Panc1 (cell line): ENCODE measurements around the gene GPR83. TPM values are rescaled to one million over a fixed set of nuclear protein-coding genes. Genes with fewer than 3 reads are reported as not detected.

Experiments used
- ATAC-seq: fragments of 200-7000 bp; cut with Tn5 transposase; 2 replicates; pipeline ENCODE4 v1.9.1; 2020; ENCODE audit warnings: mild to moderate bottlenecking, moderate library complexity
- BruUV-seq: library from RNA; stranded (reverse); fragments of 400-500 nt; replicated peaks from 2 replicates; lab custom pipeline; 2021; lab: Mats Ljungman, UMichigan
- CTCF ChIA-PET: fragments of 300-600 bp; sonication (Branson Sonifier 250); formaldehyde crosslinking; loops from one replicate; lab custom pipeline; 2022; ENCODE audit warnings: antibody characterized with exemption; lab: Charles Lee
- POLR2A ChIA-PET: fragments of 300-600 bp; sonication (Branson Sonifier 250); formaldehyde crosslinking; loops from one replicate; lab custom pipeline; 2022; ENCODE audit warnings: antibody characterized with exemption; lab: Charles Lee
- DNase-seq: peaks from one replicate; pipeline ENCODE4 v3.0.0-alpha.2; 2010; ENCODE audit warnings: low read depth, low spot score
- H3K27ac ChIP-seq: 2 replicates; pipeline ENCODE4 v1.5.1; 2011; ENCODE audit warnings: mild to moderate bottlenecking, low read length, inconsistent platforms
- H3K27me3 ChIP-seq: fragments of 200-500 bp; sonication (Bioruptor generic); 2 replicates; pipeline ENCODE4 v1.6.0; 2014; ENCODE audit warnings: low read length, inconsistent platforms; ENCODE audit not compliant: control insufficient read depth, insufficient read depth
- H3K36me3 ChIP-seq: fragments of 200-500 bp; sonication (Bioruptor generic); 2 replicates; pipeline ENCODE4 v1.5.1; 2014; ENCODE audit warnings: inconsistent platforms, mild to moderate bottlenecking, low read length, moderate library complexity; ENCODE audit not compliant: control insufficient read depth, insufficient read depth
- H3K4me1 ChIP-seq: 2 replicates; pipeline ENCODE4 v1.5.1; 2011; ENCODE audit warnings: inconsistent platforms, mild to moderate bottlenecking, low read length, moderate library complexity; ENCODE audit not compliant: control insufficient read depth, insufficient read depth
- H3K4me3 ChIP-seq, 2 experiments: 2 replicates each; pipeline ENCODE4 v1.5.1; 2011 to 2012; ENCODE audit warnings: low read depth in 2 of 2, low read length in 2 of 2, mild to moderate bottlenecking in 2 of 2, inconsistent platforms in 1 of 2, moderate library complexity in 1 of 2
- H3K9me3 ChIP-seq: fragments of 200-500 bp; sonication (Bioruptor generic); 2 replicates; pipeline ENCODE4 v1.5.1; 2014; ENCODE audit warnings: low read depth, mild to moderate bottlenecking, inconsistent platforms, low read length, moderate library complexity; ENCODE audit not compliant: control insufficient read depth, insufficient read depth
- POLR2AphosphoS5 ChIP-seq: IDR thresholded peaks from 2 replicates; pipeline ENCODE4 v1.6.1; 2012; ENCODE audit warnings: mild to moderate bottlenecking, low read depth, low read length, moderate library complexity
- REST ChIP-seq, 2 experiments: IDR thresholded peaks; 2 replicates each; pipeline ENCODE4 v1.6.1; 2011 to 2012; ENCODE audit warnings: low read depth in 2 of 2, control low read depth in 1 of 2, low read length in 1 of 2, mild to moderate bottlenecking in 1 of 2, moderate library complexity in 1 of 2; ENCODE audit not compliant: insufficient read depth in 1 of 2
- SIN3A ChIP-seq: IDR thresholded peaks from 2 replicates; pipeline ENCODE4 v1.6.1; 2012; ENCODE audit warnings: low read depth, mild to moderate bottlenecking, low read length, moderate library complexity, borderline replicate concordance; ENCODE audit not compliant: insufficient read depth
- TCF7L2 ChIP-seq: IDR thresholded peaks from 2 replicates; pipeline ENCODE4 v1.6.1; 2011; ENCODE audit warnings: mild to moderate bottlenecking, low read depth, low read length, inconsistent platforms
- in situ Hi-C: cut with HindIII; loops from 2 replicates; pipeline ENCODE4 v1.10.0; 2016; ENCODE audit warnings: low sequenced_read_pairs, low pct_unique_long_range_greater_than_20kb
- intact Hi-C: fragments of 100-400 bp; cut with micrococcal nuclease; formaldehyde crosslinking; loops from one replicate; pipeline ENCODE4 v1.10.0; 2022; ENCODE audit not compliant: unreplicated experiment
- total RNA-seq: library from RNA; stranded (reverse); gene quantifications from one replicate; pipeline ENCODE4 v1.2.1, GENCODE V29; 2021; ENCODE audit not compliant: unreplicated experiment
- TF ChIP-seq, protein P1 (sequence below): fragments of 450-650 bp; IDR thresholded peaks from 2 replicates; pipeline ENCODE4 v1.5.1; 2017; ENCODE audit warnings: mild to moderate bottlenecking

The GPR83 gene
- total RNA-seq, 1 experiment from 2014 or later: 0.05 TPM

DNA sequence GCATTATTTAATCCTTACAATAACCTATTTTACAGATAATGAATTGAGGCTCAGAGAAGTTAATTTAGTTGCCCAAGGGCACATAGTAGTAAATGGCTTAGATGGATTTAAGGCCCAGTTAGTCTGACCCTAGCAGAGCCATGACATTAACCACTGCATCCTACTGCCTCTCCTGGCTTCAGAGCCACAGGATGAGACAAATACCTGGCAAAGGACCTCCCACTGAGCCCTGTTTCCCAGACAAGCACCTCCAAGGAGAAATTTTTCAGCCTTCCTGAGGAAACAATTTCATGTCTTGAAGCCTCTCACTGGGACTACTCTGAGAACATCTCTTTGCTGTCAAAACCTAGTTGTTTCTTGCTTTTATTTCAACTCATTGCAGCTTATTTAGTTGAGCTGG, 68.4 kb downstream of the GPR83 start:
- Histone ChIP-seq H3K4me1 (peaks cover 8% of the 10 kb centered on the region; the same call in 1 of the 2 replicates), H3K36me3 (no peaks in the 10 kb centered on the region), H3K27ac (no peak overlapping the region), H3K4me3 (no peak overlapping the region), H3K9me3 (no peaks in the 10 kb centered on the region), H3K27me3 (no peaks in the 10 kb centered on the region; the same call in none of the 2 replicates)
- ATAC-seq (no peak), DNase-seq (no peak)
- intact Hi-C loops: no loop called here
- ChIA-PET POLR2A (no interaction called here), CTCF (no interaction called here)
- in situ Hi-C loops: no loop called here
- no peak for TF ChIP-seq TCF7L2
- TF ChIP-seq SIN3A: no peak
- TF ChIP-seq, protein P1, sequence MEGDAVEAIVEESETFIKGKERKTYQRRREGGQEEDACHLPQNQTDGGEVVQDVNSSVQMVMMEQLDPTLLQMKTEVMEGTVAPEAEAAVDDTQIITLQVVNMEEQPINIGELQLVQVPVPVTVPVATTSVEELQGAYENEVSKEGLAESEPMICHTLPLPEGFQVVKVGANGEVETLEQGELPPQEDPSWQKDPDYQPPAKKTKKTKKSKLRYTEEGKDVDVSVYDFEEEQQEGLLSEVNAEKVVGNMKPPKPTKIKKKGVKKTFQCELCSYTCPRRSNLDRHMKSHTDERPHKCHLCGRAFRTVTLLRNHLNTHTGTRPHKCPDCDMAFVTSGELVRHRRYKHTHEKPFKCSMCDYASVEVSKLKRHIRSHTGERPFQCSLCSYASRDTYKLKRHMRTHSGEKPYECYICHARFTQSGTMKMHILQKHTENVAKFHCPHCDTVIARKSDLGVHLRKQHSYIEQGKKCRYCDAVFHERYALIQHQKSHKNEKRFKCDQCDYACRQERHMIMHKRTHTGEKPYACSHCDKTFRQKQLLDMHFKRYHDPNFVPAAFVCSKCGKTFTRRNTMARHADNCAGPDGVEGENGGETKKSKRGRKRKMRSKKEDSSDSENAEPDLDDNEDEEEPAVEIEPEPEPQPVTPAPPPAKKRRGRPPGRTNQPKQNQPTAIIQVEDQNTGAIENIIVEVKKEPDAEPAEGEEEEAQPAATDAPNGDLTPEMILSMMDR: no peak
- TF ChIP-seq POLR2AphosphoS5: no peak
- no peak for TF ChIP-seq REST (IDR thresholded peaks at IDR 0.05; ENCODE audit: insufficient read depth in 1 of 2, low read depth in 2 of 2, low read length in 1 of 2)
- no TSS peak for BruUV-seq

DNA sequence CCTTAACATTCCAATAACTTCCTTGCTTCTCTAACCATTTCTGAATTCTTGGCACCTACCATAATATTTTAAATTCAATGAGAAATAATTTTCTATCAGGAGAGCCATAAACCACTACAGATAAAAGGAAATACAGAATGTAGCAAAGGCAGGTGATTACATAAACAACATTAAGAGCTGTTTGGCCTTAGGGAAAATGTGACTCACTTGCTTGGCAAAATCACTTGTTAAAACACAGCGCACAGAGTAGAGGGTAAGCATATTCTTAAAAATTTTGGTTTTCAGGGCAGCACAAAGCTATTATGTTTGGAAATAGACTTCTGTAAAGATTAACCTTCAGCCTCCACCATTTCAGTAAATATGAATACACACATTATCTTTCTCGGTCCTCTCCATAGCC, 70.4 kb downstream of the GPR83 start:
- DNase-seq: no peak
- ATAC-seq: peak; percentile 74

More for the DNA sequence above, 70.4 kb downstream of the GPR83 start:
- CTCF ChIA-PET: no interaction called here
- peaks cover 8% of the 10 kb centered on the region; the same call in 1 of the 2 replicates for H3K4me1 ChIP-seq
- H3K36me3 ChIP-seq: no peaks in the 10 kb centered on the region
- no peak overlapping the region for H3K4me3 ChIP-seq
- in situ Hi-C loops: no loop called here
- TF ChIP-seq, protein P1: no peak
- TF ChIP-seq POLR2AphosphoS5: no peak
- H3K27ac ChIP-seq: no peak overlapping the region
- intact Hi-C loops: no loop called here
- POLR2A ChIA-PET: no interaction called here
- no TSS peak for BruUV-seq
- no peaks in the 10 kb centered on the region; the same call in none of the 2 replicates for H3K27me3 ChIP-seq
- no peaks in the 10 kb centered on the region for H3K9me3 ChIP-seq
